Measurements from ENCODE around the gene MORN1.

The MORN1 gene

DNA sequence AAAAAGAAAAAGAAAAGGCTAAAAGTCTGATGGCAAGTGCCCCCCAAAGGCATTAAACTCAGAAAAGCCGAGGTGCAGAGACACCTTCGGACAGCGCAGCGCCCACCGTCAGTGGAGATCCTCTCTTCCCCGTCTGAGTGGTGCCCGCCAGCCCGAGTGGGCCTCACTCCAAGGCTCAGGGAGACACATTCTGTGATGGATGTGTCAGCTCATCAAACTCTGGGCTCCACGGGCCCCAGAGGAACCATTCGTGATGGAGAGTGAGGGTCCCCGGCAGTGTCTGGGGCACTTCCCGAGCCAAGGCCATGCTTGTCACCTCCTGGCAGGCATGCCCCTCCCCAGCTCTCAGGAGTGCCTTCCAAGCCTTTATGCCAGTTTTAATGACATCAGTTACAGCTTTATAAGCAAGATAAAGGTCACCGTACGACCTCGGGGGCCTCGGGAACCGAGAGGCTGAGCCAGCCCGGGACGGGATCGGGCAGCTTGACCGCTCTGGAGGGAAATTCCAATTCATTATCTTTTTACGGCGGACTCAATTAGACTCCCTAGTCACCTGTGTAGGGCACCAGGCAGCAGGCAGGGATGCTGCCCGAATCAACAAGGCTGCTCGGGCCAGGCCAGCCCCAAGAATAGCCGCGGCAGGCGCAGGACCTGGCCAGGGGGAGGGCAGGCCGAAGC lies 49.5 kb downstream of the MORN1 start:
- Histone ChIP-seq H4K20me1 (ENCODE audit: insufficient read depth, low read length) (no peaks in the 10 kb centered on the region), H3K9ac (ENCODE audit: low read length) (no peak overlapping the region), H3K4me2 (ENCODE audit: low read length) (no peak overlapping the region), H3K36me3 (replicated peaks; ENCODE audit: low read depth, low read length) (no peaks in the 10 kb centered on the region), H3K4me1 (ENCODE audit: low read length) (no peaks in the 10 kb centered on the region), H3K79me2 (ENCODE audit: low read length) (no peaks in the 10 kb centered on the region), H3K27me3 (ENCODE audit: low read depth, low read length) (no peaks in the 10 kb centered on the region), H2AFZ (ENCODE audit: low read depth, low read length) (no peak overlapping the region), H3K4me3 (ENCODE audit: low read length) (no peak overlapping the region), H3K27ac (ENCODE audit: low read length) (no peak overlapping the region), H3K9me3 (ENCODE audit: insufficient read depth, low read length) (no peaks in the 10 kb centered on the region)
- TF ChIP-seq, protein P1, sequence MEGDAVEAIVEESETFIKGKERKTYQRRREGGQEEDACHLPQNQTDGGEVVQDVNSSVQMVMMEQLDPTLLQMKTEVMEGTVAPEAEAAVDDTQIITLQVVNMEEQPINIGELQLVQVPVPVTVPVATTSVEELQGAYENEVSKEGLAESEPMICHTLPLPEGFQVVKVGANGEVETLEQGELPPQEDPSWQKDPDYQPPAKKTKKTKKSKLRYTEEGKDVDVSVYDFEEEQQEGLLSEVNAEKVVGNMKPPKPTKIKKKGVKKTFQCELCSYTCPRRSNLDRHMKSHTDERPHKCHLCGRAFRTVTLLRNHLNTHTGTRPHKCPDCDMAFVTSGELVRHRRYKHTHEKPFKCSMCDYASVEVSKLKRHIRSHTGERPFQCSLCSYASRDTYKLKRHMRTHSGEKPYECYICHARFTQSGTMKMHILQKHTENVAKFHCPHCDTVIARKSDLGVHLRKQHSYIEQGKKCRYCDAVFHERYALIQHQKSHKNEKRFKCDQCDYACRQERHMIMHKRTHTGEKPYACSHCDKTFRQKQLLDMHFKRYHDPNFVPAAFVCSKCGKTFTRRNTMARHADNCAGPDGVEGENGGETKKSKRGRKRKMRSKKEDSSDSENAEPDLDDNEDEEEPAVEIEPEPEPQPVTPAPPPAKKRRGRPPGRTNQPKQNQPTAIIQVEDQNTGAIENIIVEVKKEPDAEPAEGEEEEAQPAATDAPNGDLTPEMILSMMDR (IDR thresholded peaks at IDR 0.05; ENCODE audit: low read depth, low read length) = no peak
- TF ChIP-seq EZH2phosphoT487 (IDR thresholded peaks at IDR 0.05; ENCODE audit: low read depth) = no peak

DNA sequence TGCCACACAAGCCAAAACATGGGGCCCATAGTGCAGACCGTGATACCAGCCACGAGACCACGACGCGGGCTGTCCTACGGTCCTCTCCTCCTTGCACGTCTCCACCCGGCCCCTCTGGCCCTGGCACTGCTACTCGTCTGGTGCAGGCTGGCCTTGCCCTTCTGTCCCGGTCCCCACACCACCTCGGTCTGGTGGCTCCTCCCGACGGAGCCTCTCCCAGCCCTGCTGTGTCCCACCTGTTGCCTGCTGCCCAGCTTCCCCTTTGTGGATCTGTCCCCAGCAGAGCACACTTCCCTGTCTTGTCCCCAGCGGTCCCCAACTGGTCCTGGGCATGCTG lies 50.5 kb downstream of the MORN1 start:
- no peak overlapping the region for H3K4me2 ChIP-seq (ENCODE audit: low read length)
- no peak overlapping the region for H3K27ac ChIP-seq (ENCODE audit: low read length)
- H3K36me3 ChIP-seq (replicated peaks; ENCODE audit: low read depth, low read length) = no peaks in the 10 kb centered on the region
- no peaks in the 10 kb centered on the region for H3K79me2 ChIP-seq (ENCODE audit: low read length)
- TF ChIP-seq, protein P1 (IDR thresholded peaks at IDR 0.05; ENCODE audit: low read depth, low read length) = no peak
- no peak for TF ChIP-seq EZH2phosphoT487 (IDR thresholded peaks at IDR 0.05; ENCODE audit: low read depth)
- H3K9me3 ChIP-seq (ENCODE audit: insufficient read depth, low read length) = no peaks in the 10 kb centered on the region
- no peak overlapping the region for H3K9ac ChIP-seq (ENCODE audit: low read length)
- no peaks in the 10 kb centered on the region for H3K27me3 ChIP-seq (ENCODE audit: low read depth, low read length)
- H2AFZ ChIP-seq (ENCODE audit: low read depth, low read length) = no peak overlapping the region
- H3K4me1 ChIP-seq (ENCODE audit: low read length) = no peaks in the 10 kb centered on the region
- H4K20me1 ChIP-seq (ENCODE audit: insufficient read depth, low read length) = no peaks in the 10 kb centered on the region
- no peak overlapping the region for H3K4me3 ChIP-seq (ENCODE audit: low read length)

DNA sequence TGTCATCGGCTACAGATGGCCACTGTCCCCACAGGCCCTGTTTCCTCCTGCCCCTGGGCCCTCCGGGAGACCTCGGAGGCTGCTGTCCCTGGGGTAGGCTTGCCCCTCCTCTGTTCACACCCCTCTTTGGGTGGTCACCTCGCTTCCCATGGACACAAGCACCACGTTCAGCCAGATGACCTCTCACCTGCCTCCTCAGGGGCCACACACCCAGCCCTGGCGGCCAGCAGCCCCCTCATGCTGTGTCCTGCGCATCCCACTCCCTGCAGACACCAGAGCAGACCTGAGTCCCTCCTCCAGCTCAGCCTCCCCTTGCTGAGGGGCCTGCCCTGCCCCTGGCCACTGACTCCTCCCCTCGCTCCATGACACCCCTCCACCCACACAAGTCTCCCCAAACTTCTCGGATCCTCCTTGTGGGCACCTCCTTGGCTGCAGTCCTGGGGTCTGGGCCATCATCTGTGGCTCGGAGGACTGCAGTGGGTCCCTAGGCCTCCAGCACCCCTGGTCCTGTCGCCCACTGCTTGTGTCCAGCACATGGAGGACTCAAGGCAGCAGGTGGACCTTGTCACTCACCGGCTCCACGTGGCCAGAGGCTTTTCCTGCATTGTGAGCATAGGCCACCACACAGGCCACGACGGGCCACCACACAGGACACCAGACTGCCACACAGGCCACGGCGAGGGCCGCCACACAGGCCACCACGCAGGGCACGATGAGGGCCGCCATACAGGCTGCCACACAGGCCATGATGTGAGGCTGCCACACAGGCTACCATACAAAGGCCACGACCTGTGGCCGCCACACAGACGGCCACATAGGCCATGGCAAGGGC lies 51.1 kb downstream of the MORN1 start:
- Histone ChIP-seq H3K27ac (ENCODE audit: low read length) (no peak overlapping the region), H3K4me2 (ENCODE audit: low read length) (no peak overlapping the region), H3K79me2 (ENCODE audit: low read length) (no peaks in the 10 kb centered on the region), H3K4me3 (ENCODE audit: low read length) (no peak overlapping the region), H3K9me3 (ENCODE audit: insufficient read depth, low read length) (no peaks in the 10 kb centered on the region), H3K36me3 (replicated peaks; ENCODE audit: low read depth, low read length) (no peaks in the 10 kb centered on the region), H3K27me3 (ENCODE audit: low read depth, low read length) (no peaks in the 10 kb centered on the region), H3K9ac (ENCODE audit: low read length) (no peak overlapping the region), H3K4me1 (ENCODE audit: low read length) (no peaks in the 10 kb centered on the region), H4K20me1 (ENCODE audit: insufficient read depth, low read length) (no peaks in the 10 kb centered on the region), H2AFZ (ENCODE audit: low read depth, low read length) (no peak overlapping the region)
- TF ChIP-seq, protein P1 (IDR thresholded peaks at IDR 0.05; ENCODE audit: low read depth, low read length) = no peak
- no peak for TF ChIP-seq EZH2phosphoT487 (IDR thresholded peaks at IDR 0.05; ENCODE audit: low read depth)

DNA sequence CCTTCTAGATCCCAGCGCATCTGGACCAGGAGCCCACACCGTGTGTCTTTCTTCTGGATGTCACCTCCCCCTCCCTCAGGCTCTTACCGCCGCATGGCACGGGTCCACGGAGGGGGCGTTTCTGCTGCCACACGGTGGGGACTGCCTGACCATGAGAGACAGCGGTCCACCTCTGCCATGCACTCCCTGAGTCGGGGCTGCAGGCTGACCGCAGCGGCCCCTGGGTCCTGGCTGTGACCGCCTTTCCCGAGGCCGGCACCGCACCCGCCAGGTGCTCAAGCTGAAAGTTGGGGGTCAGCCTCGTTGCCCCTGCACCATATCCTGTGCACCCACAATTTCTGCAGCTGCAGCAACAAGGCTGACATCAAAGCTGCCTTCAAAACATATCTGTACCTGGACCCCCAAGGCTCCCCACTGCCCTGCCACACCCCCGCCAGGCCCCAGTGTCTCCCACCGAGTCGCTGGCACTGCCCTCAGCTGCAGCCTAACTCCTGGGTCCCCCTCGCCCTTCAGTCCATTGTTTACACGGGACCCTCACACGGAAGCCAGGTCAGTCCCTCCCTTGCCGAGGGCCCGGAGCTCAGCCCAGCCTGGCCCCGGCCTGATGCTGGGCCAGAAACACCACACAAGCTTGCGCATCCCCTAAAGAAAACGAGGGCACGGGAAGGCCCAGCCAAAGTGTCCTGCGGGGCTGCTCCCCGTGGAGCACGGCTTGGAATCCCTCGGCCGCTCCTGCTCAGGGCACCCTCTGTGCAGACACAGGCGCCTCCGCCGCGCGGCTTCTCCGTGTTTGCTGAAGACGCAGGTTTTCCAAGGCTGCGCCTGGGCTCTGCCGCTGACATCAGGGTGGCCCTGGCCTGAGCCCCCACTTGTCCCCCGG lies 51.9 kb downstream of the MORN1 start:
- no peak overlapping the region for H3K4me2 ChIP-seq (ENCODE audit: low read length)
- TF ChIP-seq, protein P1 (IDR thresholded peaks at IDR 0.05; ENCODE audit: low read depth, low read length) = no peak
- no peak for TF ChIP-seq EZH2phosphoT487 (IDR thresholded peaks at IDR 0.05; ENCODE audit: low read depth)
- H3K27me3 ChIP-seq (ENCODE audit: low read depth, low read length) = no peaks in the 10 kb centered on the region

More for the DNA sequence above, 51.9 kb downstream of the MORN1 start:
- H3K4me3 ChIP-seq (ENCODE audit: low read length) = no peak overlapping the region
- no peaks in the 10 kb centered on the region for H3K4me1 ChIP-seq (ENCODE audit: low read length)
- no peaks in the 10 kb centered on the region for H4K20me1 ChIP-seq (ENCODE audit: insufficient read depth, low read length)
- H3K9ac ChIP-seq (ENCODE audit: low read length) = no peak overlapping the region
- H3K36me3 ChIP-seq (replicated peaks; ENCODE audit: low read depth, low read length) = no peaks in the 10 kb centered on the region
- no peak overlapping the region for H3K27ac ChIP-seq (ENCODE audit: low read length)
- no peak overlapping the region for H2AFZ ChIP-seq (ENCODE audit: low read depth, low read length)
- H3K79me2 ChIP-seq (ENCODE audit: low read length) = no peaks in the 10 kb centered on the region
- no peaks in the 10 kb centered on the region for H3K9me3 ChIP-seq (ENCODE audit: insufficient read depth, low read length)

All from OCI-LY3 (cell line).